ENCODE results near the gene ACOX3. TPM values are rescaled to one million over a fixed set of nuclear protein-coding genes. Genes with fewer than 3 reads are reported as not detected.

ACOX3 gene
- total RNA-seq, 4 donors from 2014 or later: 18.7 to 104 (median 31.3) TPM

DNA sequence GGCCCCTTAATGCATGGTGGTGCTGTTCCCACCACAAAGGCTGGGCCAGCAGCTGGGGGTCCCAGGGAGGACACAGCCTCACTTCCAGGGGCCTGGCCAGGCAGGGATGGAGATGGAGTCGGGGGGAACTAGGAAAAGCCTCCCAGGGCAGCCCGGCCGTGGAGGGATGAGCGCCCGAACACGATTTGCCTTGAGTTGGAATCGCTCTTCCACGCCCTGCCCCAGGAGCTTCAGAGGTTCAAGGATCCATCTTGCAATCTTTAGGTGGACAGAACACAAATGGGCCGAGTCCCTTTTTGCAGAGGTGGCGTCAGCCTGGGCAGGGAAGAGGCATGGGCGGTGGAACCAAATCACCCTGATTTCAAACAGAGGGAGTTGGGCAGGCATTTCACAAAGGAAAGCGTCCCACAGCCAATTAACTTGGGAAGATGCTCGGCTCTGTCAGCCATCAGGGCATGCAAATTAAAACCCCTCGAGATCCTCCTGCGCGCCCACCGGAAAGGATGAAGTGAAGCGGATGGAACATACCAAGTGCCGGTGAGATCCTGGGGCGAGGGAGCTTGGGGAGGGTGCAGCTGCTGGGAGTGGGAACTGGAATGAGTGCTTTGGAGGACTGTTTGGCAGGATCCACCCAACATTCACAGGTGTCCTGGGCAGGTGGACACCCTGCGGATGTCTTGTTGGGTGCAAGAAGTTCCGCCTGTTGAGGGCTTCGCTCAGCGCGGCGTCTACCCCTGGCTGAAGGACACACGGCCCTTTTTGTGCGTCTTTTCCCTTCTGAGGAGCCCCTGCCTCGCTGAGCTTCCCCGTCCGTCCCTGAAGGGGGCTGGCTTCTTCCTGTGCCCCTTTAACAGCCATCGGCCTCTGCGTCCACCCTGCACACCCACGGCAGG lies 95.2 kb downstream of the ACOX3 start:
- H3K27me3 ChIP-seq: no peaks in the 10 kb centered on the region
- intact Hi-C loops (cut with DNase I; ENCODE audit: low total_unique reads): no loop called here
- peaks cover 0 to 14% (median 7%) of the 10 kb centered on the region in 4 donors for H3K4me1 ChIP-seq
- H3K9me3 ChIP-seq: no peaks in the 10 kb centered on the region
- WGBS, 2 donors (ENCODE audit: low coverage in 1 of 2): 93% methylated on average over 11 to 25 of the region's 34 CpGs
- no peak for DNase-seq
- TF ChIP-seq POLR2AphosphoS5 (IDR thresholded peaks at IDR 0.05): no peak
- no peak for TF ChIP-seq EP300 (IDR thresholded peaks at IDR 0.05; ENCODE audit: low read depth)
- no peak for TF ChIP-seq POLR2A (IDR thresholded peaks at IDR 0.05)
- TF ChIP-seq, protein P1, sequence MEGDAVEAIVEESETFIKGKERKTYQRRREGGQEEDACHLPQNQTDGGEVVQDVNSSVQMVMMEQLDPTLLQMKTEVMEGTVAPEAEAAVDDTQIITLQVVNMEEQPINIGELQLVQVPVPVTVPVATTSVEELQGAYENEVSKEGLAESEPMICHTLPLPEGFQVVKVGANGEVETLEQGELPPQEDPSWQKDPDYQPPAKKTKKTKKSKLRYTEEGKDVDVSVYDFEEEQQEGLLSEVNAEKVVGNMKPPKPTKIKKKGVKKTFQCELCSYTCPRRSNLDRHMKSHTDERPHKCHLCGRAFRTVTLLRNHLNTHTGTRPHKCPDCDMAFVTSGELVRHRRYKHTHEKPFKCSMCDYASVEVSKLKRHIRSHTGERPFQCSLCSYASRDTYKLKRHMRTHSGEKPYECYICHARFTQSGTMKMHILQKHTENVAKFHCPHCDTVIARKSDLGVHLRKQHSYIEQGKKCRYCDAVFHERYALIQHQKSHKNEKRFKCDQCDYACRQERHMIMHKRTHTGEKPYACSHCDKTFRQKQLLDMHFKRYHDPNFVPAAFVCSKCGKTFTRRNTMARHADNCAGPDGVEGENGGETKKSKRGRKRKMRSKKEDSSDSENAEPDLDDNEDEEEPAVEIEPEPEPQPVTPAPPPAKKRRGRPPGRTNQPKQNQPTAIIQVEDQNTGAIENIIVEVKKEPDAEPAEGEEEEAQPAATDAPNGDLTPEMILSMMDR (IDR thresholded peaks at IDR 0.05): no peak
- H3K27ac ChIP-seq: no peak overlapping the region
- no peak overlapping the region for H3K4me3 ChIP-seq
- in situ Hi-C loops (cut with MboI; ENCODE audit: low pct_ligation_motif_present in 1 of 4, low pct_unique_long_range_greater_than_20kb in 1 of 4, low sequenced_read_pairs in 3 of 4): no loop called here
- no peaks in the 10 kb centered on the region for H3K36me3 ChIP-seq

DNA sequence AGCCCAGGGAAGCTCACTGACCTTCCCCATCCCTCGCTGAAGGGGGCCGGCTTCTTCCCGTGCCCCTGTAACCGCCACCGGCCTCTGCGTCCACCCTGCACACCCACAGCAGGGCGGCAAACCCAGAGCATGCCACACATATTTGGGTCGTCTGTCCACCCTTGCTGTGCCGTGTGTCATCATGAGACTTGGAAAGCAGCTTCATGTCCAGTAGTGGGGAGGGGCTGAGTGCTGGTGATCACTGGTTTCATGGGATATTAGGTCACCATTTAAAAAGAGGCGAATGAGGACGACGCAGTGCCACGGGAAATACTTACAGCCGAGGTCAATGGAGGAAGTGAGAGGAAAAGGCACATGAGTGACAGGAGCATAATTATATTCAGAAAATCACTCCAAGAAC lies 96.1 kb downstream of the ACOX3 start:
- DNase-seq: no peak
- Histone ChIP-seq H3K36me3 (no peaks in the 10 kb centered on the region), H3K27me3 (no peaks in the 10 kb centered on the region), H3K4me1 (peaks cover 0 to 14% (median 7%) of the 10 kb centered on the region in 4 donors), H3K4me3 (no peak overlapping the region), H3K9me3 (no peaks in the 10 kb centered on the region), H3K27ac (no peak overlapping the region)
- in situ Hi-C loops (cut with MboI; ENCODE audit: low pct_ligation_motif_present in 1 of 4, low pct_unique_long_range_greater_than_20kb in 1 of 4, low sequenced_read_pairs in 3 of 4): no loop called here
- whole genome bisulfite sequencing, 2 donors (ENCODE audit: low coverage in 1 of 2): 73 to 78% methylated on average over 5 to 14 of the region's 14 CpGs
- intact Hi-C loops (cut with DNase I; ENCODE audit: low total_unique reads): no loop called here
- TF ChIP-seq EP300 (IDR thresholded peaks at IDR 0.05; ENCODE audit: low read depth) (no peak), POLR2AphosphoS5 (IDR thresholded peaks at IDR 0.05) (no peak), POLR2A (IDR thresholded peaks at IDR 0.05) (no peak)

DNA sequence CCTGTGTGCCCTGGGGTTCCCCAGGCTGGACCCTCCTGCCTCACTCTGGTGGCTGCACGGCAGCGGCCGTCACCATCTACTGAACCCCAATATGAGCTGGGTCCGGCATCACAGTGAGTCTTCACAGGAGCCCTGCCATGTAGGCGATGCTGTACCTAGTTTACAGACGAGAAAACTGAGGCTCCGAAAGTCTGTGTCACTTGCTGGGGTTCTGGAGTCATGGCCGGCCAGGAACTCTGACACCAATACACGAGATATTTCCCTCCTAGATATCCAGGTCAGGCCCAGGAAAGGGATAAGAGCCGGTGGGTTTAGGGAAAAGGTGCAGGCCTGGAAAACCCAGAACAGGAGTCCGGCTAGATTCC lies 96.6 kb downstream of the ACOX3 start:
- H3K9me3 ChIP-seq: no peaks in the 10 kb centered on the region
- H3K27me3 ChIP-seq: no peaks in the 10 kb centered on the region
- peak overlapping the region; percentile 32 to 51 (median 41) for H3K27ac ChIP-seq
- DNase-seq: no peak
- H3K36me3 ChIP-seq: no peaks in the 10 kb centered on the region
- H3K4me3 ChIP-seq: no peak overlapping the region
- in situ Hi-C loops (cut with MboI; ENCODE audit: low pct_ligation_motif_present in 1 of 4, low pct_unique_long_range_greater_than_20kb in 1 of 4, low sequenced_read_pairs in 3 of 4) (no loop called here), intact Hi-C loops (cut with DNase I; ENCODE audit: low total_unique reads) (no loop called here)
- H3K4me1 ChIP-seq: peaks cover 0 to 14% (median 7%) of the 10 kb centered on the region in 4 donors
- TF ChIP-seq EP300 (IDR thresholded peaks at IDR 0.05; ENCODE audit: low read depth) (no peak), POLR2AphosphoS5 (IDR thresholded peaks at IDR 0.05) (no peak), POLR2A (IDR thresholded peaks at IDR 0.05) (no peak)
- TF ChIP-seq, protein P1 (IDR thresholded peaks at IDR 0.05): no peak
- WGBS, 2 donors (ENCODE audit: low coverage in 1 of 2): 85% methylated on average over 8 of the region's 11 CpGs; no CpG with 5 or more reads in 1 of the 2 donors

DNA sequence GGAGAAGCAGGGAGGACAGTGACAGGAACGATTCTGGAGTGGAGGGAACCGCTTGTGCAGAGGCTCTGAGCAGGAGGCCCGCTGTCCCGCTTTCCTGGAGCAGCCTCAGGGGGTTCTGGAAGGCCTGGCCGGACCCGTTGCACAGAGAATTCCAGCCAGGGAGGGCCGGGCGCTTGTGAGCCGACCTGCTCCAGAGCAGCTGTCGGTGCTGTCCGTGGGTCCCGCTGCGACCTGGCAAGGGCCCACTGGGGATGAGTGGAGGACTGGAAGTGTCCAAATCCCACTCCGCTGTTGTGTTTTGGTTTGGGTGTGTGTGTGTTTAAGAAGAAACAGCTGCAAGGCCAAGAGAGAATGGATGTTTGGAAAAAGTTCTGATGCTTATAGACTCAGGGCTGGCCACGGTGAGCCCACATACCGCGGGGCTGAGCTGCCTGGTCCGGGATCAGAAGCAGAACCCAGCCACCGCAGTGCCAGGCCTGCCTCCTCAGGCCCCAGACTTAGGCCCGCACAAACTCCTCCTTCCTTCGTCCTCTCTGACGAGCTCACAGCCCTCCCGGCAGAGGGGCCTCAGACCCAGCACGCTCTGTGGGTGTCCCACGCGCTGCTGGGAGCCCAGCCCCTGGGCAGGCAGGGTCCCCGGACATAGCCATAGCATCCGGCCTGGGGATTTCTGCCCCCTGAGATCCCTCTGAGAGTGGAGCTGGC lies 97.1 kb downstream of the ACOX3 start:
- in situ Hi-C loops (cut with MboI; ENCODE audit: low pct_ligation_motif_present in 1 of 4, low pct_unique_long_range_greater_than_20kb in 1 of 4, low sequenced_read_pairs in 3 of 4): no loop called here
- intact Hi-C loops (cut with DNase I; ENCODE audit: low total_unique reads): no loop called here
- DNase-seq: peak; percentile 15
- H3K27me3 ChIP-seq: no peaks in the 10 kb centered on the region
- H3K4me3 ChIP-seq: no peak overlapping the region
- H3K9me3 ChIP-seq: no peaks in the 10 kb centered on the region
- H3K36me3 ChIP-seq: no peaks in the 10 kb centered on the region
- TF ChIP-seq POLR2AphosphoS5 (IDR thresholded peaks at IDR 0.05) (no peak), POLR2A (IDR thresholded peaks at IDR 0.05) (no peak), EP300 (IDR thresholded peaks at IDR 0.05; ENCODE audit: low read depth) (no peak)
- TF ChIP-seq, protein P1 (IDR thresholded peaks at IDR 0.05): no peak
- 60 to 75% methylated on average over 1 to 28 of the region's 28 CpGs for WGBS, 2 donors (ENCODE audit: low coverage in 1 of 2)
- H3K4me1 ChIP-seq: peaks cover 0 to 14% (median 7%) of the 10 kb centered on the region in 4 donors
- H3K27ac ChIP-seq: peak overlapping the region; percentile 32 to 51 (median 41)
